Erythroblast (primary cell): Measurements from ENCODE around the gene NANP.

ENCODE experiments used
- GATA1 ChIP-seq: IDR thresholded peaks from 2 replicates; pipeline ENCODE4 v1.6.1; 2011; ENCODE audit warnings: low read depth, mild to moderate bottlenecking, control low read depth, low read length, moderate library complexity
- POLR2A ChIP-seq: IDR thresholded peaks from 2 replicates; pipeline ENCODE4 v1.6.1; 2011; ENCODE audit warnings: mild to moderate bottlenecking, low read length

- no peak for TF ChIP-seq POLR2A
- no peak for TF ChIP-seq GATA1
Observed at GRCh38 chr20:25624500-25624939, 706 bp upstream of the NANP start.
